H1 (cell line): ENCODE measurements around the gene COL5A1. TPM values are rescaled to one million over a fixed set of nuclear protein-coding genes. Genes with fewer than 3 reads are reported as not detected.

Source experiments
- CTCF ChIA-PET: fragments of 300-600 bp; sonication (Branson Sonifier 250); formaldehyde crosslinking; loops from one replicate; lab custom pipeline; 2021; ENCODE audit not compliant: partially characterized antibody; lab: Charles Lee
- POLR2A ChIA-PET: fragments of 300-600 bp; sonication (Branson Sonifier 250); formaldehyde crosslinking; loops from one replicate; lab custom pipeline; 2021; ENCODE audit warnings: inconsistent platforms; ENCODE audit not compliant: partially characterized antibody; lab: Charles Lee
- DNase-seq, 2 experiments: peaks; one replicate each; pipeline versions ENCODE4 v3.0.0 to v3.0.0-alpha.2; 2010 to 2022; ENCODE audit warnings: low spot score in 2 of 2, low read depth in 1 of 2, mixed read lengths in 1 of 2
- FAIRE-seq: peaks from 2 replicates; lab custom pipeline; 2011; peaks lifted over from hg19 to GRCh38; lab: Jason Lieb, UNC
- H2AFZ ChIP-seq: 2 replicates; pipeline ENCODE4 v1.8.1; 2012; ENCODE audit warnings: low read length, inconsistent platforms
- H2AK5ac ChIP-seq: 2 replicates; pipeline ENCODE4 v1.6.1; 2013; ENCODE audit warnings: low read depth, low read length
- H2BK120ac ChIP-seq: replicated peaks from 2 replicates; pipeline ENCODE3; 2013; ENCODE audit warnings: low read depth, low read length, inconsistent platforms
- H2BK12ac ChIP-seq: 2 replicates; pipeline ENCODE4 v1.6.1; 2013; ENCODE audit warnings: low read depth, low read length
- H2BK15ac ChIP-seq: 2 replicates; pipeline ENCODE4 v1.6.1; 2013; ENCODE audit warnings: low read length
- H2BK20ac ChIP-seq: 2 replicates; pipeline ENCODE4 v1.6.1; 2013; ENCODE audit warnings: low read length
- H2BK5ac ChIP-seq: 2 replicates; pipeline ENCODE4 v1.6.1; 2013; ENCODE audit warnings: low read depth, low read length
- H3K14ac ChIP-seq: 2 replicates; pipeline ENCODE4 v1.6.1; 2013; ENCODE audit warnings: inconsistent platforms; ENCODE audit not compliant: insufficient read length
- H3K18ac ChIP-seq: 2 replicates; pipeline ENCODE4 v1.6.1; 2013; ENCODE audit warnings: low read length; ENCODE audit errors: extremely low read depth
- H3K23ac ChIP-seq: 2 replicates; pipeline ENCODE4 v1.6.1; 2013; ENCODE audit warnings: inconsistent platforms; ENCODE audit not compliant: insufficient read length
- H3K23me2 ChIP-seq: 2 replicates; pipeline ENCODE4 v1.6.1; 2013; ENCODE audit warnings: low read depth, low read length
- H3K27ac ChIP-seq: 2 replicates; pipeline ENCODE4 v1.6.1; 2011; ENCODE audit warnings: low read depth, low read length, inconsistent platforms
- H3K27me3 ChIP-seq, 4 experiments: replicated peaks in 1 of 4; 1 replicate in 1 of 4; 2 replicates in 3 of 4; pipeline versions ENCODE4 v1.6.1 to v1.8.1; 2011 to 2013; ENCODE audit warnings: low read length in 3 of 4, mild to moderate bottlenecking in 3 of 4, inconsistent platforms in 2 of 4, mixed read lengths in 2 of 4, moderate library complexity in 1 of 4; ENCODE audit not compliant: control insufficient read depth in 3 of 4, insufficient read depth in 3 of 4; ENCODE audit errors: extremely low read depth in 1 of 4
- H3K36me3 ChIP-seq, 4 experiments: 2 replicates each; pipeline versions ENCODE4 v1.6.1 to v1.8.1; 2011 to 2013; ENCODE audit warnings: mild to moderate bottlenecking in 4 of 4, low read length in 3 of 4, moderate library complexity in 2 of 4, control low read depth in 1 of 4, inconsistent platforms in 1 of 4; ENCODE audit not compliant: insufficient read depth in 4 of 4, control insufficient read depth in 2 of 4
- H3K4ac ChIP-seq: replicated peaks from 2 replicates; pipeline ENCODE3; 2013; ENCODE audit warnings: low read length, low read depth, mixed read lengths, inconsistent platforms; ENCODE audit not compliant: insufficient read length
- H3K4me1 ChIP-seq, 4 experiments: replicated peaks in 1 of 4; 1 replicate in 1 of 4; 2 replicates in 3 of 4; pipeline versions ENCODE4 v1.6.1 to v1.8.1; 2011 to 2013; ENCODE audit warnings: low read length in 3 of 4, inconsistent platforms in 2 of 4, mixed read lengths in 1 of 4; ENCODE audit not compliant: insufficient read depth in 4 of 4, control insufficient read depth in 3 of 4
- H3K4me2 ChIP-seq, 2 experiments: 2 replicates each; pipeline versions ENCODE4 v1.6.1 to v1.8.1; 2011 to 2013; ENCODE audit warnings: low read depth in 2 of 2, low read length in 2 of 2, control low read depth in 1 of 2, inconsistent platforms in 1 of 2, mild to moderate bottlenecking in 1 of 2; ENCODE audit not compliant: insufficient read depth in 1 of 2
- H3K4me3 ChIP-seq, 4 experiments: fragments of 200-600, 300-600 bp in 1 of 4; sonication (generic), shearing (Covaris generic), sonication (Bioruptor Twin) in 1 of 4; 2 replicates each; pipeline versions ENCODE4 v1.5.1 to v1.8.1; 2011 to 2016; ENCODE audit warnings: low read length in 4 of 4, low read depth in 3 of 4, control low read depth in 2 of 4, inconsistent platforms in 2 of 4, mild to moderate bottlenecking in 2 of 4, mixed read lengths in 1 of 4, moderate library complexity in 1 of 4; ENCODE audit not compliant: insufficient read depth in 2 of 4; ENCODE audit errors: extremely low read depth in 1 of 4
- H3K56ac ChIP-seq: replicated peaks from 2 replicates; pipeline ENCODE3; 2013; ENCODE audit warnings: low read depth, mild to moderate bottlenecking, mixed read lengths, low read length, inconsistent platforms; ENCODE audit not compliant: insufficient read length
- H3K79me1 ChIP-seq: 2 replicates; pipeline ENCODE4 v1.6.1; 2013; ENCODE audit warnings: low read depth, low read length, control low read depth
- H3K79me2 ChIP-seq, 2 experiments: 2 replicates each; pipeline versions ENCODE4 v1.6.1 to v1.8.1; 2012 to 2013; ENCODE audit warnings: low read length in 2 of 2, mild to moderate bottlenecking in 2 of 2, inconsistent platforms in 1 of 2; ENCODE audit not compliant: insufficient read depth in 2 of 2, control insufficient read depth in 1 of 2
- H3K9ac ChIP-seq, 4 experiments: replicated peaks in 1 of 4; 1 replicate in 1 of 4; 2 replicates in 3 of 4; pipeline versions ENCODE4 v1.6.1 to v1.8.1; 2011 to 2013; ENCODE audit warnings: low read depth in 3 of 4, low read length in 3 of 4, control low read depth in 2 of 4, mild to moderate bottlenecking in 2 of 4, moderate library complexity in 2 of 4, inconsistent platforms in 1 of 4; ENCODE audit errors: extremely low read depth in 1 of 4
- H3K9me3 ChIP-seq, 2 experiments: 2 replicates each; pipeline versions ENCODE4 v1.6.1 to v1.8.1; 2012 to 2013; ENCODE audit warnings: mild to moderate bottlenecking in 2 of 2, moderate library complexity in 2 of 2, control low read depth in 1 of 2, inconsistent platforms in 1 of 2, low read depth in 1 of 2, low read length in 1 of 2, mixed read lengths in 1 of 2; ENCODE audit not compliant: insufficient read depth in 2 of 2
- H4K20me1 ChIP-seq, 2 experiments: replicated peaks in 1 of 2; 2 replicates each; pipeline versions ENCODE3 to v1.8.1; 2011 to 2013; ENCODE audit warnings: inconsistent platforms in 2 of 2, low read length in 2 of 2, mild to moderate bottlenecking in 1 of 2; ENCODE audit not compliant: insufficient read depth in 2 of 2, control insufficient read depth in 1 of 2
- H4K5ac ChIP-seq: 2 replicates; pipeline ENCODE4 v1.6.1; 2013; ENCODE audit warnings: low read length, low read depth, mixed read lengths, inconsistent platforms; ENCODE audit not compliant: insufficient read length
- H4K8ac ChIP-seq: 2 replicates; pipeline ENCODE4 v1.8.0; 2013; ENCODE audit warnings: mild to moderate bottlenecking, moderate library complexity, low read length, inconsistent platforms; ENCODE audit not compliant: insufficient read depth; ENCODE audit errors: extremely low read depth
- H4K91ac ChIP-seq: replicated peaks from 2 replicates; pipeline ENCODE3; 2013; ENCODE audit warnings: low read length, mixed read lengths, inconsistent platforms; ENCODE audit not compliant: insufficient read length
- ATF2 ChIP-seq: IDR thresholded peaks from 2 replicates; pipeline ENCODE4 v1.6.1; 2012; ENCODE audit warnings: low read length, inconsistent platforms
- BRCA1 ChIP-seq: IDR thresholded peaks from 2 replicates; pipeline ENCODE4 v1.6.1; 2012; ENCODE audit warnings: low read depth, low read length, improper control_type of control experiment
- CHD1 ChIP-seq: IDR thresholded peaks from 2 replicates; pipeline ENCODE4 v1.6.1; 2012; ENCODE audit warnings: low read depth, low read length, improper control_type of control experiment
- EZH2 ChIP-seq: fragments of 200-600 bp; sonication (generic); IDR thresholded peaks from 2 replicates; pipeline ENCODE4 v1.7.1; 2012; ENCODE audit warnings: low read depth, mild to moderate bottlenecking, moderate library complexity, low read length, inconsistent platforms; ENCODE audit not compliant: severe bottlenecking
- RNF2 ChIP-seq: fragments of 200-900, 300-1000 bp; sonication (generic); IDR thresholded peaks from 2 replicates; pipeline ENCODE4 v1.7.1; 2016; ENCODE audit warnings: borderline replicate concordance, low read depth, mild to moderate bottlenecking, antibody characterized with exemption, low read length; ENCODE audit not compliant: poor library complexity, severe bottlenecking; ENCODE audit errors: missing control alignments
- SP2 ChIP-seq: IDR thresholded peaks from 2 replicates; pipeline ENCODE4 v1.6.1; 2012; ENCODE audit warnings: mild to moderate bottlenecking, low read length, inconsistent platforms
- SP4 ChIP-seq: IDR thresholded peaks from 2 replicates; pipeline ENCODE4 v1.6.1; 2012; ENCODE audit warnings: low read length, inconsistent platforms
- TEAD4 ChIP-seq: IDR thresholded peaks from 2 replicates; pipeline ENCODE4 v1.6.1; 2012; ENCODE audit warnings: low read depth, low read length, inconsistent platforms, mixed read lengths
- WGBS, 2 experiments: shearing (Covaris generic) in 1 of 2; methylation state at CpG; one replicate each; pipeline versions ENCODE4 v1.1.6 to v1.1.7; 2013 to 2015; ENCODE audit warnings: low lambda C conversion rate in 2 of 2, mixed read lengths in 2 of 2, inconsistent platforms in 1 of 2, low coverage in 1 of 2, missing lambda C conversion rate in 1 of 2; ENCODE audit not compliant: insufficient replicate concordance in 2 of 2, insufficient coverage in 1 of 2, insufficient read length in 1 of 2; ENCODE audit errors: extremely low coverage in 1 of 2, missing lambda C conversion rate in 1 of 2; 5-methylcytosine and 5-hydroxymethylcytosine counted together
- polyA plus RNA-seq, 7 experiments: library from polyadenylated mRNA; depleted of rRNA in 3 of 7; stranded (reverse) in 5 of 7; unstranded in 2 of 7; fragments of >200 nt in 5 of 7; fragments of 200-250 nt in 2 of 7; gene quantifications; 1 replicate in 5 of 7; 2 replicates in 1 of 7; 4 replicates in 1 of 7; pipeline versions ENCODE4 v1.2.1 to v1.2.3, GENCODE V29; 2011 to 2013; ENCODE audit warnings: missing spikeins in 2 of 7, mixed read lengths in 2 of 7
- total RNA-seq: library from RNA; stranded (reverse); fragmentation: NEBNext Ultra II Directional; extraction: Animal tissue kit (Norgen Biotek cat#: 25700); gene quantifications from 2 replicates; pipeline ENCODE4 v1.2.1, GENCODE V29; 2021

Gene COL5A1
- total and polyA plus RNA-seq, 2 of the 8 experiments (the other 6 are each of a cell fraction or from before 2014, with no cell fraction given) = 3.8 to 12.0 TPM

GRCh38 chr9:134644725-134645606 lies 3.4 kb downstream of the COL5A1 start:
- no peak overlapping the region for H2BK5ac ChIP-seq
- no peak overlapping the region; a peak in 2 of 4 replicates for H3K4me2 ChIP-seq
- no peaks in the 10 kb centered on the region for H3K9me3 ChIP-seq
- ChIA-PET POLR2A (no interaction called here), CTCF (interaction anchor here (1.0 to 1.8 kb wide), 5 partner anchors 10 to 196 kb away, joined by 3 to 7 read pairs (median 5); no protein-coding TSS in a partner anchor)
- no peak overlapping the region for H2BK120ac ChIP-seq
- no peak overlapping the region for H3K27ac ChIP-seq
- no peak for DNase-seq
- 72% methylated on average over 21 of the region's 22 CpGs; no CpG with 5 or more reads in 1 of the 2 experiments for WGBS, 2 experiments
- 0 out of 2 replicates have a peak overlapping the region, but pooled peaks have one; percentile 1 for H2BK12ac ChIP-seq
- no peak overlapping the region for H2BK15ac ChIP-seq
- no peak overlapping the region for H3K4me3 ChIP-seq
- peaks cover 0 to 42% (median 16%) of the 10 kb centered on the region in 4 experiments; a peak in 6 of 7 replicates for H3K4me1 ChIP-seq
- no peak overlapping the region; the same call in 1 of the 2 replicates for H3K18ac ChIP-seq
- H3K9ac ChIP-seq = no peak overlapping the region
- H4K20me1 ChIP-seq = peaks cover 0 to 13% of the 10 kb centered on the region in 2 experiments
- peaks cover 0 to 10% (median 7%) of the 10 kb centered on the region in 4 experiments; a peak in 5 of 7 replicates for H3K27me3 ChIP-seq
- H4K5ac ChIP-seq = no peak overlapping the region
- peak overlapping the region; percentile 2; the same call in 1 of the 2 replicates for H4K8ac ChIP-seq
- no peak overlapping the region for H4K91ac ChIP-seq
- no peaks in the 10 kb centered on the region; the same call in 1 of the 2 replicates for H3K23me2 ChIP-seq
- H3K36me3 ChIP-seq = no peaks in the 10 kb centered on the region
- no peak overlapping the region for H3K23ac ChIP-seq
- FAIRE-seq = no peak
- 0 out of 2 replicates have a peak overlapping the region, but pooled peaks have one; percentile 17 for H2AK5ac ChIP-seq
- H3K79me2 ChIP-seq = no peaks in the 10 kb centered on the region
- no peak overlapping the region for H2AFZ ChIP-seq
- H2BK20ac ChIP-seq = no peak overlapping the region
- H3K14ac ChIP-seq = no peak overlapping the region
- no peak overlapping the region for H3K56ac ChIP-seq
- H3K79me1 ChIP-seq = peaks cover 5% of the 10 kb centered on the region; the same call in 1 of the 2 replicates
- no peak overlapping the region for H3K4ac ChIP-seq
- no peak for TF ChIP-seq EZH2
- no peak for TF ChIP-seq RNF2
- no peak for TF ChIP-seq CHD1
- no peak for TF ChIP-seq SP2
- TF ChIP-seq ATF2 = no peak
- TF ChIP-seq BRCA1 = no peak
- TF ChIP-seq SP4 = no peak
- no peak for TF ChIP-seq TEAD4
